Activated T-cell treated with anti-CD3 and anti-CD28 coated beads, Interleukin-2, amount 50 U/mL, for 48 hours (primary cell): ENCODE data around the gene CLIP2.
"Not testable (repeated sequence)": the region's sequence is repeated elsewhere in the genome, so short reads cannot be mapped to it uniquely, and the experiment has no call there.

Experiments used
- DNase-seq, 2 experiments: peaks; one replicate each; pipeline ENCODE4 v3.0.0-alpha.2; 2020

Gene CLIP2

GRCh38 chr7:74289018-74289658 lies at the start of gene CLIP2:
Gene CLIP2, plus strand, starts transcription at chr7:74289407. Its CDS starts 28,140 bp downstream, at chr7:74317547.
- DNase-seq, result peak; percentile 84 to 89

GRCh38 chr7:74240482-74240881 lies 48.7 kb upstream of the CLIP2 start:
- DNase-seq, result no peak

GRCh38 chr7:74242122-74242443 lies 47.1 kb upstream of the CLIP2 start:
- DNase-seq, result no peak

GRCh38 chr7:74246497-74246896 lies 42.7 kb upstream of the CLIP2 start:
- DNase-seq, result no peak

GRCh38 chr7:74248156-74248555 lies 41.1 kb upstream of the CLIP2 start:
- DNase-seq, result no peak

- DNase-seq, result not testable (repeated sequence)
These were observed 40.1 kb upstream of the CLIP2 start for GRCh38 chr7:74249058-74249457.

- DNase-seq, result no peak
These were observed 36.3 kb upstream of the CLIP2 start for GRCh38 chr7:74252893-74253292.

- peak in 1 of 2 experiments; percentile 27 for DNase-seq
These were observed 35.9 kb upstream of the CLIP2 start for GRCh38 chr7:74253331-74253730.

GRCh38 chr7:74253835-74254128 lies 35.4 kb upstream of the CLIP2 start:
- no peak for DNase-seq

GRCh38 chr7:74254129-74254857 lies 34.9 kb upstream of the CLIP2 start, which contains the start of gene RFC2:
Gene RFC2, minus strand, starts transcription at chr7:74254399. Its CDS starts 16 bp downstream, at chr7:74254383.
- DNase-seq, result peak; percentile 99 to 100

- DNase-seq, result no peak
These were observed 34.3 kb upstream of the CLIP2 start for GRCh38 chr7:74254858-74255379.

GRCh38 chr7:74255461-74255860 lies 33.7 kb upstream of the CLIP2 start:
- DNase-seq, result not testable (repeated sequence)

- DNase-seq, result no peak
These were observed 32.5 kb upstream of the CLIP2 start for GRCh38 chr7:74256491-74257408.

- DNase-seq, result no peak
These were observed 30.6 kb upstream of the CLIP2 start for GRCh38 chr7:74258639-74259038.

- DNase-seq, result no peak
These were observed 26.4 kb upstream of the CLIP2 start for GRCh38 chr7:74262639-74263398.

GRCh38 chr7:74263399-74264120 lies 25.6 kb upstream of the CLIP2 start:
- no peak for DNase-seq

- no peak for DNase-seq
These were observed 22.8 kb upstream of the CLIP2 start for GRCh38 chr7:74266191-74266963.

- no peak for DNase-seq
These were observed 21.2 kb upstream of the CLIP2 start for GRCh38 chr7:74267756-74268565.

- peak; percentile 69 to 70 for DNase-seq
These were observed 19.4 kb upstream of the CLIP2 start for GRCh38 chr7:74269757-74270277.

- no peak for DNase-seq
These were observed 17.5 kb upstream of the CLIP2 start for GRCh38 chr7:74271742-74272141.
